ENCODE measurements around the gene AFDN.

The AFDN gene

DNA sequence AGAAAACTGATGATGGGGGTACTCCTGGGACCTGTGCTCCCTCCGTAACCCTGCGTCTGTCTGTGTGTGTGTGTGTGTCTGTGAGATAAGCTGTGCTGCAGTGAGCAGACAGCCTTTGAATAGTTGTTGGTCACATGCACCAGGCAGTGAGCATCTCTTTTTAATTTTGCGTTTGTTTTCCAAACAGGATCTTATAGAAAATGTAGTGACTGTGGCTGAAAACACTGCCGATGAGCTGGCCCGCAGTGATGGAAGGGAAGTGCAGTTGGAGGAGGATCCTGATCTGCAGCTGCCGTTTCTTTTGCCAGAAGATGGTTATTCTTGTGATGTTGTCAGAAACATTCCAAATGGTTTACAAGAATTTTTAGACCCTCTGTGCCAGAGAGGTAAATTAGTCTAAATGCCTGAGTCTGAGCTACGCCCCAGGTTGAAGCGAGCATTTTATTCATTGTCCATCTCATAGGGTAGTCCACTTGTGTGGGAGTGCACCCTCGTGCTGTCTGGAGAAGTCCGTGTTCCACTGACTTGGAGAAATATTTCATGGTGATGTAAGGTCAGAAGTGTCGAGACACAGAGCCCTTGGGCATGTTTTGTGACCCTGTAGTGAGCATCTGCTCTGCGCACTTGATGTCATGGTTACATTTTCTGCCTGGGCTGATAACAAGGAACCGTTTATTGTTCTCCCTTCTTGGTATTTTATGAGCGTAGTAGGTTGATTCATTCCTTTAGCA is 92.0 kb downstream of the AFDN start:
- DNase-seq (ENCODE audit: low read depth): no peak

DNA sequence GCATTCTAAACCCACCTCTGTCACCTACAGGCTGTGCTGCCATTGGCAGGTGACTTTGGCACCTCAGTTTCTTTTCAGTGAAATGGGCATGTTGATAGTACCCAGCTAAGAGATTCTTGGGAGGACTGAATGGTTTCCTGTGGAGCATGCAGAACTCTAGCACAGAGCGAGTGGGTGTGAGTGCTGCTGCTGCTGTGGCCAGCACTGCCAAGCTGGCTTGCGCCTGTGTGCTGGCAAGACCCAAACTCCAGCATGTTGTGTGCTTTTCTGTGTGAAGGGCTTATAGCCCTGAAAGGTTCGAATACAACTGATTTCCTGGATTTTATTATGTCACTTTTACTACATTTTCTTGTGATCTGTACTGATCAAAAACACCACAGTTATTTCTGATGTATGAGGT is 92.6 kb downstream of the AFDN start:
- DNase-seq (ENCODE audit: low read depth): no peak

DNA sequence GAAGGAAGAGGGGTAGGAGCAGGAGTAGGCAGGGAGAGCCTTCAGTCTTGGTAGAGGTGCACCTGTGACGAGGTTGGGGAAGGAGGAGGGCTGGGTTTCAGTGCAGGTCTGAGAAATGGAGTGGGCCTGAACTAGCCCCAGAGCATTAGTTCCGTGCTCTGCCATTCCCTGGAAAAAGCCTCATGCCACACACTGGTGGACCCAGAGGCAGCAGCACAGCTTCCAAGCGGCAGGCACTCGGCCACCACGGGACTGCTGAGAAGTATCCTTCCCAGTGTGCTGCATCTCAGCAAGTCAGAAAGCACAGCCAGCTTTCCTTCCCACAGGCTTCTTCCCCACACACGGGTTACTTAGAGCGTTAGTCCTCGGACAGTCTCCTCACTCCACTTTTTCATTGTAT is 93.5 kb downstream of the AFDN start:
- no peak for DNase-seq (ENCODE audit: low read depth)

DNA sequence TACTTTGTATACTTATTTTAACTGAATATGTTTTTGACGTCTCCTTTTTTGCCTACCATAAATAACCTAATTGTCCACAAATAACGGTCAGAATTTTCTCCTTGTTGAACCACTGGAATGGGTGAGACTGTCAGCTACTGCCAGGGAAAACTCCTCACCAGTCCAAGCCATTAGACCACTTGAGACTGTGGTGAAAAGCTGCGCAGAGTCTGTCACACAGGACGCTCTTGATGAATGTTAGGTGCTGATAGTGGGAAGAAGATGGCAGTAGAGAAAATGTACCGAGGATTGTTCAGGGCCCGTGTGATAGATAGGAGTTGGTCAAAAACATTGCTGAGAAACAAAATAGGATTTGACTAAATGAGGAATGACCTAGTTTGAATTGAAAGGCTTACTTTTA is 95.1 kb downstream of the AFDN start:
- DNase-seq (ENCODE audit: low read depth): no peak

DNA sequence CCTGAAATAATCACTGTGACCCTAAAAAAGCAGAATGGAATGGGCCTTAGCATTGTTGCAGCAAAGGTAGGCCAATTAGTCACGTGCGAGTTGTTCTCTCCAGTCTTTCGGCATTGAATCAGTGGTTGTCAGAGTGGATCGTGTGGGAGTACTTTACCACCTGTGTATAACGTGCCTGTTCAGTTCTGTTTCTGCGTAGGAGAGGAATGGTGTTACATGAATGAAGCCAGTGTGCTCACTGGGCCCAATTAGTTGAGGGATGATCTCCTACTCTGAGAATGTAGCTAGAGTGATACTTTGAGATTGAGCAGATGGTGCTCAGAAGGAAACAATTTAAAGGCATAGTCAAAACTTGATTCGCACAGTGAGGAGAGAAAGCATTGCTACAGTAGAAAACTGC is 98.3 kb downstream of the AFDN start:
- DNase-seq (ENCODE audit: low read depth): no peak

DNA sequence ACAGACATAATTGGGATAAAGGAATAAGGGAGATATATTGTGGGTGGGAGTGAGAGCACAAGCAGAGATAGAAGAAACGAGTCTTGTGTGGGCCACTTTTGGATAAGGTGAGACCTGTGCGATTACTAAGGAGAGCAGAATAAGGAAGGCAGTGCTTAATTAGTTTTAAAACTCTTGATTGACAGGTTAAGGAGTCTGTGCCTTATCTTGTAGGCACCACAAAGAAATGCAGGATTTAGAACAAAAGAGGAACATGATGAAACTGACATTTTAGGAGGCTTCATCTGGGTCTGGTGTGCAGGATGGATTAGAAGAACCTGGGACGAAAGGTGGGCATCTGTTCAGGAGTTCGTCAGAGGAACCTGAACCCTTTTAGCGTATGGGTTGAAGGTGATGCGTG is 100.5 kb downstream of the AFDN start:
- DNase-seq (ENCODE audit: low read depth): no peak

DNA sequence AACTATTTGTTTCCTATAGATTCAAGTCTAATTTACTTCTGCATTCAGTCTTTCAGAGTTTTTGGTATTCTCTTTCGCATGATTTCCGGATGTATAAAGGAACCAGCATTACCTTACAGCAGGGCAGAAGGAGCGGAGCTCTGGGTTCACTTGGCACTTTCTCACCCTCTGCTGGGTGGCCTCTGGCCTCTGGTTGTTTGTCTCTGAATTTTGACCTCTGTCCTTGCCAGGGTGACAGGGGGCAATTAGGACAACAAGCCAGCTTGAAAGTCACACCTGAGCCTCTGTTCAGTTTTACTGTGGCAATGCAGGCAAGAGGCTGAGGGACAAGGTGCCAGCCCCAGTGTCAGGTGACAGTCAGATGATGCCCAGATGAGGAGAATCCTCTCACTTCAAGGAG is 101.4 kb downstream of the AFDN start:
- DNase-seq (ENCODE audit: low read depth): no peak

DNA sequence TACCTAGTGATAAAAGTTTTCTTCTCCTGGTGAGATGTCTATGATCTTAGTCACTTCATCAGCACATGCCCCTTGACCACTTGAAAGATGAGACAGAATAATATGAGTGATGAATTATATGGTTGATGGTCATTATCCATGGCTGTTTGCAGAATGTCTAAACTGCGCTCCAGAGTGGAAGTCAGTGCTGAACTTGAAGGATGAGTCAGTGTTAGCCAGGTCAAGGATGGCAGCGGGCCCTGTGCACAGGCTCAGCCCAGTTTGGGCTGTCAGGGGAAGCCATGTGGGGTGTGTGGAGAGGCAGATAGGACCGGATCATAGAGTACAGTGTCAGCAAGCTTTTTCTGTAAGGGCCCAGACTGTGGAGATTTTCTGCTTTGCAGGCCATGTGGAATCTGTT is 103.6 kb downstream of the AFDN start:
- no peak for DNase-seq (ENCODE audit: low read depth)

DNA sequence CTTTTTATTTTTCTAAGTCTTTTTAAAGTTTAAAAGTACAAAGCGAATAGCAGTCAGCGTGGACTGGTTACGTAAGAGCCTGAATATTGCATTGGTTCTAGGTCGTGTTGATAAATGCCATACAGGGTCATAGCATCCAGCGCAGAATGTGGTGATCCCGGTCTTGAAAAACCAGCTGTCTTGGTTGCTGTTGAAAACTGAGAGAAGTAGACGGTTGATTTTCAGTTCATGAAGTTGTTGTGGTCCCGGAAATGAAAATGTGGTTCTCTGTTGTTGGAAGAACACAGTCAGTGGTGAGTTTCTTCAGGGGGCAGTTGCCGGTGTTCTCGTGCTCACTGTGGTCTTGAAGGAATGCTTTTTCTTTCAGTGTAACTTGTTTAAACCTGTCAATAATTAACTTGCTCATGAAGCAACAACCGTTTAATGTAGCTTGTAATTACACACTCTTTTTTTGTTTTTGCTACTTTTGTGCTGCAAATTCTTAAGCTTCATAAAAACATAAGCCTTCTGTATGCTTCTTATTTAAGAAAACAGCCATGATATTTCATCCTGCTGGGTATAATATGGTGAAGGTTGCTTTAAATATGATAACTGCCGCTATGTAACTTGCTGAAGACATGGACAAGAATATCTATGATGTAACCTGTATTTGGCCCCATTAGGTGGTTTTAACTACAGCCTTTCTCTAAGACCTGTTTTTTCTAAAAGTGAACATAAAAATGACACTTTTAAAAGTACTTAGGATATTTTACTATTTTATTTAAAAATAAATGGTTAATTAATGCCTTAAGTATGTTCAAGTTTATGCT is 106.0 kb downstream of the AFDN start:
- DNase-seq (ENCODE audit: low read depth): no peak

DNA sequence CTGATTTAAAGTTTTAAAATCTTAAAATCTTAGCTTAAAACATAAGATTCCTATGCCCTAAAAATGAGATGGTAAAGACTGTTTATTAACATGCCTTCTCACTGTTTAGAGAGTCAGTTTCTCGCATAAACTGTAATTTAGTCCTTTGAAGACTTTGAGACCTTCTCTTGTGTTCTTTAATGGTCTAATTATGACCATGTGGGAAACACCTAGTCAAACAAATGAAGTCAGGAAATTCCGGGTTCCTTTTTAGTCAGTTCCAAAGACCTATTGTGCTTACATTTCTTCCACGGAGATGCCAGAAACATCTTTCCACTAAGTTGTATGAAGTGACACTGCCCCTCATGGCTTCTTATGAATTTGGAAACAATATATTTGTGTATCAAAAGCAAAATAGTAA is 106.6 kb downstream of the AFDN start:
- DNase-seq (ENCODE audit: low read depth): no peak

DNA sequence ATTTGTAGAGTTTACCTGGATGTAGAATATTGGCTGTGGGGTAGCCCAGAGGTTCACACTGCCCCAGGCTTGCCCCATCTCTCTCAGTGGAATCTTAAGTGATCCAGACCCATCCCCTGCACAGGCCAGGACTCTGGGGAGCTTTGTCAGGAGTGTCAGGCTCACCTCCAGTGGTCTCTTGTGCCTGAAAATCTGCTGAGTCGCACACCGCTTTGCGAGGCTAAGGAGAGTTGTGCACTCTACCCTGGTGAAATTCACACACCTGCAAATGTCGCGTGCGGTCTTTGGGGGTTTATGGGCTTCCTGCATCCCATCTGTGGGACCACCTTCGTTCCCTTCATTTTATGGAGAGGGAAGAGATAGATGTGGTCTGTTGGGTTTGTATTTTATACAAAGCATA is 107.1 kb downstream of the AFDN start:
- DNase-seq (ENCODE audit: low read depth): no peak

DNA sequence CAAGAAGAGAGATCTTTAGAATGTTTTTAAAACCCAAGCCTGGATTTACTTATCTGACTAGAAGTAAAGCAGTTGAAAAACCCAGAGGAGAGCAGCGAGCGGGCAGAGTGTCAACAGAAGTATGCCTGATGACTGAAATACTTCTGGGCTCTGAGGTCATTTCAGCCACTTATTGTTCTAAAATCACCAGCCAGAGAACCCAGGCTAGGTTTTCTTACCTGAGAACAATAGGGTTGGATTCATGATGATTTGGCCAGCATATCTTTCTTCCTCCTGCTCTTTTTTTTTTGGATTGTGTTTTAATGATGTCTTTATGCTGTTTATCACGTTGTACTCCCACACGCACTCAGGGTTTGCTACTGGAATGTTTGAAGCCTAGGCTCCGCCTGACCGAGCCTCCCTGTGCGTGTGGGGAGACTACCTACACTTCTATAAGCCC is 107.7 kb downstream of the AFDN start:
- DNase-seq (ENCODE audit: low read depth): no peak

DNA sequence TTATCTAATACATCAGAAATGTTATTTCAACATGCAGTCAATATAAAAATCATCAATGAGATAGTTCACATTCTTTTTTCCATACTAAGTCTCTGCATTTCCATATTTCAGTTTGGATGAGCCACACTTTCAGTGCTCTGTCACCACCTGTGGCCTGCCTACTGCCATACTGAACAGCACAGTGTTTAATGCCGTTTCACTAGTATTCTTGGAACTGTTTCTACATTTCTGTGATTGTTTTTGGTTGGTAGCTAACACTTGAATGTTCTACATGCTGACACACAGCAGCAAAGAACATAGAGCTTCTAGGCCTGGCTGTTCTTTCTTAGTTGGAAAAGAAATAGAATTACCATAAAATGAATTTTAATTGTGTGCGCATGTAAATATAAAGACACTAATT is 109.3 kb downstream of the AFDN start:
- no peak for DNase-seq (ENCODE audit: low read depth)

DNA sequence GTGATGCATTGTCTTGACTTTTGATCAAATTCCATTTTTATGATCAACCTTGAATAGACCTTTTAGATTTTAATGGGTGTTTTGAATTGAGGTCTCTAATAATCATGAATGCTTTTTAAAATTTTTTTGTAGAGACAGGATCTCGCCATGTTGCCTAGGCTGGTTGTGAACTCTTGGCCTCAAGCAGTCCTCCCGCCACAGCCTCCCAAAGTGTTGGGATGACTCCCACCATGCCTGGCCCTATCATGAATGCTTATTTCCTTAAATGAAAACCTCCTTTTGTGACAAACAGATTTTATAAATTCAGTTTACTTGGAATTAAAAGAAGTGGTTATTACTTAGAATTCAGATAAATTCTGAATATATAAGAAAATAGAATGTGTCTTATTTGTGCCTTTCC is 110.6 kb downstream of the AFDN start:
- DNase-seq (ENCODE audit: low read depth): no peak

DNA sequence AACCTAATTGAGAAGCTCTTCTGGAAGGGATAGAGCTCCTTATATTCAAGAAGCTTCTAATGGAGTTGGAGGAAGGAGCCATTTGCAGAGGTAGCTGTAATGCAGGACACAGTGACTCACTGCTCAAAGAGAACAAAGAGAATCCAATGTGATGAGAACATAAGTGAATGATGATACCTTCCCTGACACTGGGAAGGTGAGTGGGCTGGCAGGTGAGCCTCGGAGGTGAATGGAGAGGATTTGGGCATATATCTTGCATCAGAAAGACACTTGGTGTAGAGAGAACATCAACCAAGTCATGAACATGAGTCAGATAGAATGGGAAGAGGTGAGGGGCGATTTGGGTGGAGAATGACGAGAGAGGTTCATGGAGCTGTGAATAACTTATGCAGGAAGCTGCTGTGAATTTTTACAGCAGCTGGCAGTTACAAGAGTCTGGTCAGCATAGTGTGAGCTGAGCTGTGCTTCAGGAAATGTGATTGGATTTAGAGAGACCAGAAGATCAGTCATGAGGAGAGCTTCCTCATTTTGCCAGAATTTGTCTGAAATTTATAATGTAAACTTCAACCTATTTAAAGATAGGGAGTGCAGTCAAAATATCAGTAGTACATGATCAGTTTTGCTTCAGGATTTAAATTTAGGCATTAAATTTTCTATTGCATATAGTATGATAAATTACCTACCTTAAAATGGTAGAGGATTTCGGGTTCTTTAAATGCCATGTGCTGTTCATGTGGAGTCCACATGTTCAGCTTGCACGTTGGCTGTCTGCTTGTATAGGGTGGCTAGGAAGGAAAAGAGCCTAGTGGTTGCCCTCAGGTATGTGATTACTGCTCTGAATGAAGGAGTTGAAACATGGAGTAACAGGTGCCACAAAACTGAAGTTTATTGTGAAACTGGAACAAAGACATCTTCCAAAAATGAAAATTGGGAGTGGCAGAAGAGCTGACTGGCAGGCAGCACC is 111.5 kb downstream of the AFDN start:
- DNase-seq (ENCODE audit: low read depth): no peak

DNA sequence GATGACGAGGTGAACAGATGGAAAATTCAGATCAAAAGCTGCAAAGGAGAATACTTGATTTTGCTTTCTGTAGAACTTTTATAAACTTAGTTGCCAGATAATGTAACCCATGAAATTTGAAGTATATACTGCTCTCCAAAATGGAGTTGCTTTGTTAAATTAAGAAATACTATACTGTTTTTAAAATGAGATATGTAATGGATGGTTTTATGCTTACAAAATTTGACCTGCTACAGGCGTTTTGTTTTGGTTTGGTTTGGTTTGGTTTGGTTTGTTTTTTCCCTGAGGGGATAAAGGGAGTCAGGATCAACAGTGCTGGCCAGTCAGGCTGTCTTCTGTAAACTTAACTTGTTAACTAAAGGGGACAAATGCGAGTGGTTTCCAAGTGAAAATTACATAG is 115.1 kb downstream of the AFDN start:
- no peak for DNase-seq (ENCODE audit: low read depth)

DNA sequence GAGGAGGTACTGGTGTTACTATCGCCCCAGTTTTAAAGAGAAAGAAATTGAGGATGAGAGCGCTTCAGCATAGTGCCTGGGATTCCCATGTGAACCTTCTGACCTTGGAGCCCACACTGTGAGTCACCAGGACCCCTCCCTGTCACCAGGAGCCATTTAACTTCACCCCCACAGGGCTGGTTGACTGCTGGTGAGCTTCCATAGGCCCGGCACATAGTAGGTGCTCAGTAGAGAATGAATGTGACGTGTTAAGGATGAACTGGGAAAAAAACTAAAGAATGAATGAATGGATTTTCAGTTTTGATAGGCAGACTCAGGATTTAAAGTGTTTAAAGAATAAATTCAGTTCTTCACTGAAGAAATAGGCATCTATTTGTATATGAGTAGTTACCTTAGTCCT is 117.4 kb downstream of the AFDN start:
- DNase-seq (ENCODE audit: low read depth): no peak

DNA sequence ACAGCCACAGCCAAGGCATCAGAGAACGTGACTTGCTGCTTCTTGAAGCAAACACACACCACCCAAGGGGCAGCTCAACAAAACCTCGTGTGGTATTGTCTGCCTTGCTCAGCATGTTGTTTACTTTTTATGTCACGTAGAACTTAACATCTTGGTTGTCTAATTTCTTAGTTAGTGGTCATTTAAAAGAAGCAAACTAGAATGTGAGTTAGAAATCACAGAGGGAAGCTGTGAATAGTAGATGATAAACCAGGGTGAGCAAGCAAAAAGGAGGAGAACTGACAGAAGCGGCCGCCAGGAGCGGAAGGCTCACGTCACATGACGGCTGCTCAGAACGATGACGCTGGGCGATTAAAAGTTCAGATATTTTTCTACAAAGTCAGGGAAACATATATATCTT is 119.3 kb downstream of the AFDN start:
- no peak for DNase-seq (ENCODE audit: low read depth)

DNA sequence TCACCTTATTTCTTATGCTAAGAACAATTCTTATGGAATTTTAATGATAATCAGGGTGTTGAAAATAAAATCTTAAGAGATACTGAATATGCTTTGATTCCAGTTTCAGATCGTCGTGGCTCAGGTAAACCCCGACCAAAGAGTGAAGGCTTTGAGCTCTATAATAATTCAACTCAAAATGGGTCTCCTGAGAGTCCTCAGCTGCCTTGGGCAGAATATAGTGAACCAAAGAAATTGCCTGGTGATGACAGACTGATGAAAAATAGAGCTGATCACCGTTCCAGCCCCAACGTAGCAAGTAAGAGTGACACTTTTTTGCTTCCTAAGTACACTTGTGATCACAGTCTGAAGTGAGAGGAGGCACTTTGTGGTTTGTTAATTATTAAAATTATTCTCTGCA is 119.9 kb downstream of the AFDN start:
- DNase-seq (ENCODE audit: low read depth): no peak

DNA sequence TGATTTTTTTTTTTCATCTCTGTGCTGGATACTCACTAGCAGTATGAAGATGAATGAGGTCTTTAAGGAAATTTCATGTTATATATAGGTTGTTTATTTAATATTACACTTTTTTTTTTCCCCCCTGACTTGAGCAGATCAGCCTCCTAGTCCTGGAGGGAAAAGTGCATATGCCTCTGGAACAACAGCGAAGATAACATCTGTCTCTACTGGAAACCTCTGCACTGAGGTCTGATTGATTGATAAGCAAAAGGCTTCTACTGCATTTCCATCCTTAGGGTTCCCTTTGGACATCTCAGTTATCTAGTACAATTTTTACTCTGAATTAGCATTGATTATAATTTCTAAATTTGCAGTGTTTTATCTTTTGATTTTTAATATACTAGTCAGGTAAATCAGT is 121.0 kb downstream of the AFDN start:
- DNase-seq (ENCODE audit: low read depth): no peak

DNA sequence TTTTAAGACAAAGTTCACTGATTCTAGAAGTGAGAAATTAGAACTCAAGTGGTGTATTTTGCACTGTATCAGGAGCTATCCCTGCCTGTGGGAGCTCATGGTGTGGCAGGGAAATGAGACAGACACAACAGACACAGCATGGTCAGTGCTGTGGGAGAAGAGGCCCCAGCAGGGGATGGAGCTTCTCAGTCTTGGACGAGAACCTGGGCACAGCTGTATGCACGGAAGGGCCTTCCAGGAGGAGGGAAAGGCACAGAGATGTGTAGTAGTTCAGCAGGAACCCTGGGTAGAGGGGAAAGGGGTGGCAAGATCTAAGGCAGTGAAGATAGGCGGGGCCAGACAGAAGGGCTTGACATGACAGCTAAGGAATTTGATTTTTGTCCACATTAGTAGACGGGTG is 122.0 kb downstream of the AFDN start:
- DNase-seq (ENCODE audit: low read depth): no peak

DNA sequence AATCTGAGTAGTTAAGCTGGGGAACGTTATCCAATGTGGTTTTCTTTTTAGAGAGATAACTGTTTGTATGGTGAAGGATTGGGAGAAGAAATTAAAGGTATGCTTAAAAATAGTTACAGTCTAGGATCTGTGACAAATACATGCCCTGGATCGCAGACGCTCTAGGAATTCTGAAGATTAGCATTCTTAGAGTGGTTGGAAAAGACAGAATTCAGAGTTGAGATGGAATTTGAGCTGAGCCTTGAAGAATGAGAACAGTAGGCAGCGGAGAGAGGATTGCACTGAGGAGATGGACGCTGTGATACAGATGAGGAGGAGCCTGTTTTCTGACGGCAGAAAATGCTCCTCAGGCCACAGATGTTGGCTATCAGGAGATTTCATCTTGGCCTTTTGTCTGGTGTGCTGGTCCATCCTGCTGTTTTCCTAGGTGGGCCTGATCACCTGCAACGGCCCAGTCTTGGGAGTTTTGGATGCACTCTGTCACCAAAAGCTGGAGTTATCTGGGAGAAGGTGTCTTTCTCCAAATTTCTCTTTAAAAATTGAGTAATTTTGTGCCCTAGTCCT is 122.5 kb downstream of the AFDN start:
- no peak for DNase-seq (ENCODE audit: low read depth)

Measured in T follicular helper cell (primary cell).